ENCODE measurements around the gene ZNF180. TPM values are rescaled to one million over a fixed set of nuclear protein-coding genes. Genes with fewer than 3 reads are reported as not detected.

ZNF180 gene
- 17.9 and 19.6 TPM in 2 replicates for total RNA-seq
- long read RNA-seq, full-length matches to known transcripts = 84 of 119 reads
- long read RNA-seq, partial matches to known transcripts = 2 of 119 reads
- long read RNA-seq, other reads (novel, unspliced or antisense) = 33 of 119 reads

GRCh38 chr19:44499962-44500949 lies at the start of gene ZNF180:
TSS of gene ZNF180 (minus strand) at chr19:44500522. CDS start at chr19:44497334, 3,188 bp downstream.
- Mint-ChIP-seq H3K4me1 (ENCODE audit: low read depth) (peaks cover 15% of the 10 kb centered on the region), H3K9me3 (ENCODE audit: low read depth) (peaks cover 24% of the 10 kb centered on the region), H3K27ac (peak within 1 kb of the TSS; percentile 96), H3K27me3 (peaks cover 22% of the 10 kb centered on the region), H3K4me3 (ENCODE audit: low read depth) (peak within 1 kb of the TSS; percentile 95), H3K36me3 (ENCODE audit: insufficient read depth) (peaks cover 43% of the 10 kb centered on the region)
- peak; percentile 97 for DNase-seq (ENCODE audit: low spot score, unreplicated experiment)
- peak; percentile 61 for TF ChIP-seq CTCF (IDR thresholded peaks at IDR 0.05; ENCODE audit: unreplicated experiment)

DNA sequence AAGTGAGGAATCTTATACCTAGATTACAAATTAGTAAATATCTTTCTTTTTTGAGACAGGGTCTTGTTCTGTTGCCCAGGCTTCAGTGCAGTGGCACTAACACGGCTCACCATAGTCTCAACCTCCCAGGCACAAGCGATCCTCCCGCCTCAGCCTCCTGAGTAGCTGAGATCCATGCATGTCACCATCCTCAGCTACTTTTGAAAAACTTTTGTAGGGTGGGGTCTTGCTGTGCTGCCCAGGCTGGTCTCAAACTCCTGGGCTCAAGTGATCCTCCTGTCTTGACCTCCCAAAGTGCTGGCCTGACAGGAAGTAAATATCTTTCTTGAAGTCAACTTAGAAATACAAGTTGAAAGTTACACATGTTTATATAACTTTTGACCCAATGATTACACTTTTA lies 49.2 kb upstream of the ZNF180 start:
- TF ChIP-seq CTCF (IDR thresholded peaks at IDR 0.05; ENCODE audit: unreplicated experiment) = no peak
- no peaks in the 10 kb centered on the region for H3K9me3 Mint-ChIP-seq (ENCODE audit: low read depth)
- H3K4me1 Mint-ChIP-seq (ENCODE audit: low read depth) = peaks cover 4% of the 10 kb centered on the region
- peaks cover 15% of the 10 kb centered on the region for H3K27me3 Mint-ChIP-seq
- H3K4me3 Mint-ChIP-seq (ENCODE audit: low read depth) = no peak overlapping the region
- no peaks in the 10 kb centered on the region for H3K36me3 Mint-ChIP-seq (ENCODE audit: insufficient read depth)
- no peak for DNase-seq (ENCODE audit: low spot score, unreplicated experiment)
- no peak overlapping the region for H3K27ac Mint-ChIP-seq

GRCh38 chr19:44548736-44549135 lies 48.4 kb upstream of the ZNF180 start:
- no peak overlapping the region for H3K4me3 Mint-ChIP-seq (ENCODE audit: low read depth)

DNA sequence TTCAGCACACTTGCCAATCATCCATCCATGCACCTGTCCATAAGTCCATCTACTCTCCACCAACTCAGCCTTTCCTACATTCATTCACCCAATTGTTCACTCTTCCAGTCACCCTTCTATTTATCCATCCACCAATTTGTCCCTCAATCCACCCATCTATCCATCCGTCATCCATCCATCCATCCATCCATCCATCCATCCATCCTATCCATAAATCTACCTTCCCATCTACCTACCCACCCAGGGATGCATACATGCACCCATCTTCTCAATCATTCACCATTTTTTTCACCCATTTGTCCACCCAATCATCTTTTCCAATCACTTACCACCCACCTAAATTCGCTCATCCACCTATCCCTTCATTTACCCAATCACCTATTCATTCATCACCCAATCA lies 43.7 kb upstream of the ZNF180 start:
- TF ChIP-seq CTCF (IDR thresholded peaks at IDR 0.05; ENCODE audit: unreplicated experiment) = no peak
- Mint-ChIP-seq H3K27me3 (peaks cover 52% of the 10 kb centered on the region), H3K4me3 (ENCODE audit: low read depth) (no peak overlapping the region), H3K9me3 (ENCODE audit: low read depth) (no peaks in the 10 kb centered on the region), H3K4me1 (ENCODE audit: low read depth) (peaks cover 2% of the 10 kb centered on the region), H3K36me3 (ENCODE audit: insufficient read depth) (no peaks in the 10 kb centered on the region), H3K27ac (no peak overlapping the region)
- DNase-seq (ENCODE audit: low spot score, unreplicated experiment) = no peak

More at GRCh38 chr19:44548736-44549135, 48.4 kb upstream of the ZNF180 start:
- no peaks in the 10 kb centered on the region for H3K9me3 Mint-ChIP-seq (ENCODE audit: low read depth)
- H3K27me3 Mint-ChIP-seq = peaks cover 20% of the 10 kb centered on the region
- DNase-seq (ENCODE audit: low spot score, unreplicated experiment) = no peak
- TF ChIP-seq CTCF (IDR thresholded peaks at IDR 0.05; ENCODE audit: unreplicated experiment) = no peak
- no peaks in the 10 kb centered on the region for H3K36me3 Mint-ChIP-seq (ENCODE audit: insufficient read depth)
- H3K27ac Mint-ChIP-seq = no peak overlapping the region
- peaks cover 3% of the 10 kb centered on the region for H3K4me1 Mint-ChIP-seq (ENCODE audit: low read depth)

GRCh38 chr19:44542671-44543070 lies 42.3 kb upstream of the ZNF180 start:
- no peaks in the 10 kb centered on the region for H3K4me1 Mint-ChIP-seq (ENCODE audit: low read depth)
- no peak for DNase-seq (ENCODE audit: low spot score, unreplicated experiment)
- H3K36me3 Mint-ChIP-seq (ENCODE audit: insufficient read depth) = no peaks in the 10 kb centered on the region
- no peaks in the 10 kb centered on the region for H3K9me3 Mint-ChIP-seq (ENCODE audit: low read depth)
- H3K4me3 Mint-ChIP-seq (ENCODE audit: low read depth) = no peak overlapping the region
- H3K27me3 Mint-ChIP-seq = peaks cover 55% of the 10 kb centered on the region
- TF ChIP-seq CTCF (IDR thresholded peaks at IDR 0.05; ENCODE audit: unreplicated experiment) = no peak
- H3K27ac Mint-ChIP-seq = no peak overlapping the region
